ENCODE measurements around the gene BTBD19. TPM values are rescaled to one million over a fixed set of nuclear protein-coding genes. Genes with fewer than 3 reads are reported as not detected.

The BTBD19 gene
- total RNA-seq (2021; ENCODE audit: unreplicated experiment) (11.6 TPM), Bru-seq, nascent RNA (percentile 81 among the genes with signal in this experiment), BruChase-seq, experiment 1, labeled RNA remaining after a 6-hour chase (percentile 85 among the genes with signal in this experiment), BruChase-seq, experiment 2, labeled RNA remaining after a 2-hour chase (percentile 80 among the genes with signal in this experiment)
- 5.2 and 6.1 TPM in 2 replicates for polyA plus RNA-seq (2012)
- long read RNA-seq, partial matches to known transcripts = 0 of 4 reads
- long read RNA-seq, other reads (novel, unspliced or antisense) = 4 of 4 reads

GRCh38 chr1:44808063-44808937 is at the start of gene BTBD19:
BTBD19 (plus strand) TSS chr1:44808523; CDS start chr1:44808821, 298 bp downstream.
- ChIA-PET POLR2A (interaction anchor here (0.8 to 8.0 kb wide), 10 partner anchors 8 to 203 kb away, joined by 3 to 200 read pairs (median 9); partner anchors contain the start of genes HECTD3, PLK3, RNU5D-1 and RPS8), CTCF (interaction anchor here (1.0 to 2.3 kb wide), 5 partner anchors 8 to 23 kb away, joined by 3 to 10 read pairs (median 4); partner anchors contain the start of gene PLK3), RAD21 (ENCODE audit: low non-redundant PET in 1 of 2, low total read pairs in 2 of 2, uncharacterized antibody in 2 of 2, unreplicated experiment in 2 of 2) (interaction anchor here in 1 of 2 experiments (1.0 kb wide), 1 partner anchor 8 kb away, joined by 3 read pairs; the partner anchor contains the start of gene PLK3)
- peak; percentile 60 for TF ChIP-seq ZFX (IDR thresholded peaks at IDR 0.05)
- TF ChIP-seq TCF7L2 (IDR thresholded peaks at IDR 0.05; ENCODE audit: borderline replicate concordance, extremely low read depth, insufficient read depth, insufficient read length) = no peak
- no peak; the same call in none of the 2 replicates for TF ChIP-seq POLR2AphosphoS5 (IDR thresholded peaks at IDR 0.05; ENCODE audit: low read depth, low read length)
- TF ChIP-seq, protein P1, sequence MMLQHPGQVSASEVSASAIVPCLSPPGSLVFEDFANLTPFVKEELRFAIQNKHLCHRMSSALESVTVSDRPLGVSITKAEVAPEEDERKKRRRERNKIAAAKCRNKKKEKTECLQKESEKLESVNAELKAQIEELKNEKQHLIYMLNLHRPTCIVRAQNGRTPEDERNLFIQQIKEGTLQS (IDR thresholded peaks at IDR 0.05) = no peak
- peak; percentile 5 for TF ChIP-seq POLR2A (IDR thresholded peaks at IDR 0.05; ENCODE audit: borderline replicate concordance, extremely low read depth, insufficient read depth, insufficient read length)
- H3K4me3 ChIP-seq (replicated peaks in 1 of 2; ENCODE audit: low read depth in 1 of 2, low read length in 2 of 2) = peak within 1 kb of the TSS; percentile 30 to 32
- H3K27ac ChIP-seq (ENCODE audit: low read depth, low read length) = peak within 1 kb of the TSS; percentile 98
- no peaks in the 10 kb centered on the region for H3K9me3 ChIP-seq (ENCODE audit: control insufficient read depth in 1 of 2, insufficient read depth in 1 of 2, low read depth in 1 of 2, low read length in 2 of 2)
- BruUV-seq (replicated peaks) = no TSS peak
- peaks cover 58 to 87% of the 10 kb centered on the region in 2 experiments for H3K4me1 ChIP-seq (ENCODE audit: control insufficient read depth in 1 of 2, insufficient read depth in 2 of 2, low read length in 2 of 2)
- no peaks in the 10 kb centered on the region for H4K20me1 ChIP-seq (ENCODE audit: insufficient read depth)
- H3K79me2 ChIP-seq (ENCODE audit: insufficient read depth, low read length) = peaks cover 21% of the 10 kb centered on the region; the same call in 1 of the 2 replicates
- intact Hi-C loops (cut with micrococcal nuclease) = no loop called here
- no peaks in the 10 kb centered on the region for H3K9me2 ChIP-seq (ENCODE audit: insufficient read depth)
- H3K36me3 ChIP-seq (ENCODE audit: control insufficient read depth in 1 of 2, insufficient read depth in 2 of 2, low read length in 2 of 2) = peaks cover 2 to 31% of the 10 kb centered on the region in 2 experiments; a peak in 3 of 4 replicates
- H3K4me2 ChIP-seq (ENCODE audit: low read length) = peak within 1 kb of the TSS; percentile 68
- H2AFZ ChIP-seq (ENCODE audit: low read depth, low read length, poor library complexity, severe bottlenecking) = no peak within 1 kb of the TSS
- ATAC-seq (peak; percentile 28), DNase-seq (ENCODE audit: low read depth, low spot score) (no peak)
- no peaks in the 10 kb centered on the region for H3K27me3 ChIP-seq (ENCODE audit: insufficient read depth, low read length)
- peak within 1 kb of the TSS; percentile 73 for H3K9ac ChIP-seq (ENCODE audit: low read length)

GRCh38 chr1:44759077-44759476 is 49.2 kb upstream of the BTBD19 start:
- Histone ChIP-seq H3K9me3 (ENCODE audit: control insufficient read depth in 1 of 2, insufficient read depth in 1 of 2, low read depth in 1 of 2, low read length in 2 of 2) (no peaks in the 10 kb centered on the region), H3K9me2 (ENCODE audit: insufficient read depth) (no peaks in the 10 kb centered on the region), H3K27me3 (ENCODE audit: insufficient read depth, low read length) (no peaks in the 10 kb centered on the region), H3K36me3 (ENCODE audit: control insufficient read depth in 1 of 2, insufficient read depth in 2 of 2, low read length in 2 of 2) (peaks cover 50 to 82% of the 10 kb centered on the region in 2 experiments), H3K9ac (ENCODE audit: low read length) (no peak overlapping the region), H3K4me2 (ENCODE audit: low read length) (no peak overlapping the region), H2AFZ (ENCODE audit: low read depth, low read length, poor library complexity, severe bottlenecking) (no peak overlapping the region), H3K27ac (ENCODE audit: low read depth, low read length) (no peak overlapping the region), H4K20me1 (ENCODE audit: insufficient read depth) (no peaks in the 10 kb centered on the region), H3K79me2 (ENCODE audit: insufficient read depth, low read length) (no peaks in the 10 kb centered on the region), H3K4me1 (ENCODE audit: control insufficient read depth in 1 of 2, insufficient read depth in 2 of 2, low read length in 2 of 2) (no peaks in the 10 kb centered on the region), H3K4me3 (replicated peaks in 1 of 2; ENCODE audit: low read depth in 1 of 2, low read length in 2 of 2) (no peak overlapping the region)
- intact Hi-C loops (cut with micrococcal nuclease) = no loop called here
- BruUV-seq (replicated peaks) = no TSS peak
- ChIA-PET POLR2A (interaction anchor here (1.2 kb wide), 1 partner anchor 15 kb away, joined by 3 read pairs; no protein-coding TSS in a partner anchor), CTCF (no interaction called here), RAD21 (ENCODE audit: low non-redundant PET in 1 of 2, low total read pairs in 2 of 2, uncharacterized antibody in 2 of 2, unreplicated experiment in 2 of 2) (no interaction called here)
- no peak for ATAC-seq
- DNase-seq (ENCODE audit: low read depth, low spot score) = no peak
- no peak for TF ChIP-seq FOSL1 (IDR thresholded peaks at IDR 0.05; ENCODE audit: low read depth)
- TF ChIP-seq, protein P1 (IDR thresholded peaks at IDR 0.05) = no peak
- no peak for TF ChIP-seq CBX3 (IDR thresholded peaks at IDR 0.05; ENCODE audit: low read depth)
- TF ChIP-seq REST (IDR thresholded peaks at IDR 0.05; ENCODE audit: low read depth) = no peak
- no peak for TF ChIP-seq SP1 (IDR thresholded peaks at IDR 0.05; ENCODE audit: low read depth)
- TF ChIP-seq ZNF274 (IDR thresholded peaks at IDR 0.05; ENCODE audit: low read depth, low read length) = no peak
- no peak for TF ChIP-seq CEBPB (IDR thresholded peaks at IDR 0.05; ENCODE audit: low read depth)

Data from HCT116 (cell line).